Tongue (tissue), 2 donors: ENCODE results near the gene RASAL3. TPM values are rescaled to one million over a fixed set of nuclear protein-coding genes. Genes with fewer than 3 reads are reported as not detected.
A peak's percentile ranks its signal among the peaks of the same experiment; 100 is the strongest.
"Not testable (repeated sequence)": the region's sequence is repeated elsewhere in the genome, so short reads cannot be mapped to it uniquely, and the experiment has no call there.

ENCODE experiments used
- DNase-seq: peaks from one replicate; pipeline ENCODE4 v3.0.0-alpha.2; 2015
- total RNA-seq: library from RNA; depleted of rRNA; stranded (reverse); fragments of >200 nt; gene quantifications from one replicate; pipeline ENCODE4 v1.2.3, GENCODE V29; 2014

Gene RASAL3
- 0.51 TPM for total RNA-seq

DNA sequence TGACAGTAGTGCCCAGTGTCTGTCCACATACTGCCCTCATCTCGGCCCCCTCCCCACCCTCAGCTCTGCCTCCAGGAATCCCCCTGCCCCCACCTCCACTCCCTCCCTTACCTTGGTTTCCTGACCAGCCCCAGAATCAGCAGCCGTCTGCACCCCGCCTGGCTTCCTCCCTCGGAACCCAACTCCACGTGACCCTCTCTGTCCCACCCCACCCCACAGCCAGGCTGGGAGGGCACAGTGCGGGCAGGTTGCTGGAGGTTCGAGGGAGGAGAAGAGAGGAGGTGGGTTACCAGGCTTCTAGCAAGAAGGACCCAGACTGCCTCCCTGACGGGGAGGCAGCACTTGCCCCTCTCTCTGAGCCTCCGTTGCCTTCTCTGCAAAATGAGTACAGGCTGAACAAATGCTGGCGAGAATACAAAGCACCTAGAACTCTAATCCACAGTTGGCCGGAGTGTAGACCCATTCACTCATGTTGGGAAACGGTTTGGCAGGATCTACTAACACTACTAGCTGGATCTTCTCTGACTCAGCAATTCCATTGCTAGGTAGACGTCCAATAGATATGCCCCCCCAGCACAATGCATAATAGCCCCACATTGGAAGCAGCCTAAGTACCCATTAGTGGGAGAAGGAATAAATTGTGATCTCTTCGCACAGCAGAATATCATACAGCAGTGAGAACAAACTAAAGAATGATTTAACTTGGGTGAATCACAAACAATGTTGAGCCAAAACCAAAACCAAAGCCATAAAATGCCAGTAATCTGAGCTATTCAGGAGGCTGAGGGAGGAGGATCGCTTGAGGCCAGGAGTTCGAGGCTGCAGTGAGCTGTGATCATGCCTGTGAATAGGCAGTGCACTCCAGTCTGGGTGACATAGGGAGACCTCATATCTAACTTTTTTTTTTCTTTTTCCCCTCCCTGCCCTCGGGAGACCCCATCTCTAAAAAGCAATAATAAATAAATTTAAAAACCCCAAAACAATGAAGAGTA lies at the start of gene RASAL3:
Gene RASAL3 (minus strand): TSS at position 151 of the 992 bp plus-strand sequence. CDS start 186 bp downstream, outside the sequence.
- no peak for DNase-seq

- DNase-seq, result no peak
These were observed 47.5 kb upstream of the RASAL3 start for GRCh38 chr19:15511671-15512424.

DNA sequence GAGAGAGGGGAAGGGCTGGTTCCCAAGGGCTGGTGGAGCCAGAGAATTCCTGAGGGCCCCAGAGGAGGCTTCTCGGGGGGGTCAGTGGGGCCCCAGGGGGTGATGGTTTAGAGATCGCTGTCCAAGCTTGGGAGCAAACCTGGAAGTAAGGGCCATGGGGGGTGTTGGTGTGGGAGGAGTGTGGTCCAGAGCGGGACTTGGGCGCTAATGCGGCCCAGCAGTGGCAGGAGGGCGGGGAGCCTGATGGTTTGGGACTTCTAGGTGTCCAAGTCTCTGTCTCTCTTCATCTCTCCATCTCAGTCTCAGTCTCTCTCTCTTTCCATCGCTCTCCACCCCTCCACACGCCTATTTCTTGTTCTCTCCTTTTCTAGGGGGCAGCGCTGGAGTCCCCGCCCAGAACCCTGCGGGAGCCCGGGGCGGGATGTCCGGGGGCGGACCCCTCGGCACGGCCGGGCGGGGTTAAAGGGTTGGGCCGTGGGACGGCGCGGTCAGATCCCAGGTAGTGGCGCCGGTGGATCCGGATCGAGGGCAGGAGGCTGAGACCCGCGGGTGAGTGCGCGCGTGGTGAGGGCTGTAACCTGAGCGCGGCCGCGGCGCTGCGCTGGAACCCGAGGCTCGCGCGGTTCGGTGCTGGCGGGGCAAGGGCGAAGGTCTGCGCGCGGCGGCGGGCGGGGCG lies 43.8 kb upstream of the RASAL3 start, which contains the start of gene CYP4F22:
Gene CYP4F22 (plus strand): TSS at position 491 of the 676 bp plus-strand sequence. CDS start 16,812 bp downstream, outside the sequence.
- peak; percentile 2 for DNase-seq

DNA sequence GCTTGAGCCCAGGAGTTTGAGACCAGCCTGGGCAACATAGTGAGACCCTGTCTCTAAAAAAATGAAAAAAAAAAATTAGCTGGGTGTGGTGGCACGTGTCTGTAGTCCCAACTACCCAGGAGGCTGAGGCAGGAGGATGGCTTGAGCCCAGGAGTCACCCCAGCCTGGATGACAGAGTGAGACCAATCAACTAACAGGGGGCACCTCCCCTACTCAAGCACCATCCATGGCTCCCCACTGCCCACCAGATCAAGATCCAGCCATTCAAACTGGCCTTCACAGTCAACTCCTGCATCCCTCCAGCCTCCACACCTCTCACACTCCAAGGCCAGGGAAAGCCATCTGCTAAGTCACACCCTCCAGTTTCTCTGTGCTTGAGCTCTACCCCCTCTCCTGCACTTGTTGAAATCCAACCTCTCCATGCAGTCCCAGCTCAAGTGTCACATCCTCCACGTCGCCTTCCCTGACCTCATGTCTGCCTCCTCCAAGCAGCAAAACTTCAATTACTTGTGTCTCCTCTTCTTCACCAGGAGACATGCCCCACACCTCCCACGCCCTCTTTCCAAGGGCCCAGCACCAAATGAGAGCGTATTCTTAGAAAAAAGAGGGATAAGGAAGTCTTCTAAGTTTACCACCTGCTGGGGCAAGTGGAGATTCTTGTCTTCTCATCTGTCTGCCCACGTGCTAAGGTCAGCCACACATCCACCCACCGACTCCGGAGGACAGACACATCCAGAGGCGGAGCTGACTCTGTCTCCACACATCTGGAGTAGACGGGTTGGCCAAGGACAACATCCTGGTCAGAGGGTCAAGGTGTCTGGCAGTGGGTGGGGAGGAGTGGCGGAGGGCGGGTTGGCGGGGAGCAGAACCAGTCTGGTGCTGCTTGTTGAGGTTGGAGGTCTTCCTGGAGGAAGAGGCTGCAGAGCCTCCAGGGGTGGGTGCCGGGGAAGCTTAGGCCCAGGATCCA lies 43.0 kb upstream of the RASAL3 start:
- no peak for DNase-seq

DNA sequence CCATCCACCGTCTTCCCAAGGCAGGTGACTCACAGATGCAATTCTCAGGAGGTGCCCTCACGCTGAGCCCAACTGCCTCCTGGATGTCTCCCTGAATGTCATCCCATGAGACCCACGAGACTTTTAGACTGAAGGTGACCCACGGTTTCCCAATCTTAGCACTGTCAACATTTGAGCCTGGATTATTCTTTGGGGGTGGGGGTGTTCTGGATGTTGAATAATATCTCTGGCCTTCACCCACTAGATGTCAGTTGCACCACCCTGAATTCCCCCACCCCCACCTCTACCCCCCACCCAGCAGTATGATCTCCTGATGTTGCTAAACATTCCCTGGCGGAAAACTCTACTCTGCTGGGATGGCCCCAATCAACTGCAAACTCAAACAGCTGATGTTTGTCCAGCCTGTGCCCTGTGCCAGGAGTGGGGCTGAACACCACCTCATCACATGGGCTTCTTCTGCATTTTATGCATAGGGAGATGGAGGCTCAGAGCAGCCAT lies 41.8 kb upstream of the RASAL3 start:
- no peak for DNase-seq

DNA sequence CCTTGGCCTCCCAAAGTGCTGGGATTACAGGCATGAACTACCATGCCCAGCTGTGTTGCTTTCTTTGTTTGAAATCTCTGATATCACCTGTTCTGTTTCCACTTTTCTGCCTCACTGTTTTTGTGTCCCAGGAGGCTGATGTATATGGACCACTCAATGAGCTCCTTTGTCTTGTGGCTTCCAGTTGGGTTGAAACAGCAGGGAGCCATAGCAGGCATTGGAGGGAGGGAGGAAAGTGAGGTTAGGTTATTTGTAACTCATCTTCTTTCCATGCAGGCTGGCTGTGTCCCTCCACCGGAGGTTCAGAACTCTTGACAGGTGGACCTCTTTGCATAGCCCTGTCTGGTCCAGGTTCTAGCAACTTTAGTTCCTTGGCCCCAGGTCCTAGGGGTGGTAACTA lies 37.9 kb upstream of the RASAL3 start:
- DNase-seq, result no peak

GRCh38 chr19:15501596-15501995 lies 37.3 kb upstream of the RASAL3 start:
- no peak for DNase-seq

DNA sequence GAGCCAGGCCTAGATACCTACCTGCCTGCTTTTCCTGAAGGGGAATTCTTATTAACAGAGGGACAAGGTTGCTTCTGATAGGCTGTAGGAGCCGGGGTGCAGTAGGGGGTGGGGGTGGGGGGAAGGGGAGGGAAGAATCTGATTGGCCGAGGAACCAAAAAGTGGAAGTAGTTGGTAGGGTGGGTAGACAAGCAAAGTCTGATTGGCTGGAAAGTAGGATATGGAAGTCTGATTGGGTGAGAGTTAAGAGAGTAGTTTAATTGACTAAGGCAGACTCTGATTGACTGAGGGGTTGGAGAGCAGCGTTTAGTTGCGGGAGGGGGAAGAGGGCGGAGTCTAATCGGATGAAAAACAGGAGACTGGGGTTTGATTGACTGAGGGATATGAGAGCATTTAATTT lies 34.6 kb upstream of the RASAL3 start:
- DNase-seq, result no peak

GRCh38 chr19:15498156-15498858 lies 34.0 kb upstream of the RASAL3 start:
- DNase-seq, result no peak

DNA sequence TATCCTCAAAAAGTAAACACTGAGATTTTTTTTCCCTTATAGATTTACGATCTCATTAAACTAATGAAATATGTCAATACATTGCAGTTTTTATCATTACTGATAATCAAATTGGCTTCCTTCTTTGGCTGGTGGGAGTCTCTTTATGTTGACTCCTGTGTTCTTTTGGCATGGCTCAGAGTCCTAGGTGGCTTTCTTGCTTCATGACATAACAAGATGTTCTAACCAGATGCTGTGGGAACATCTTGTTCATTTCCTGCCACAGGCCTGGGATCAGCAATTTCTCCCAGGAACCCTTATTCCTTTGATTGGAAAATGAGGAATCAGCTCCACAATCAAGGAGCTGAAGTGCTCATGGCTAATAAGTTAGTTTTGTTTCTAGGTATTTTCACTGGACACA lies 30.8 kb upstream of the RASAL3 start:
- no peak for DNase-seq

- no peak for DNase-seq
These were observed 24.3 kb upstream of the RASAL3 start for GRCh38 chr19:15488489-15489226.

DNA sequence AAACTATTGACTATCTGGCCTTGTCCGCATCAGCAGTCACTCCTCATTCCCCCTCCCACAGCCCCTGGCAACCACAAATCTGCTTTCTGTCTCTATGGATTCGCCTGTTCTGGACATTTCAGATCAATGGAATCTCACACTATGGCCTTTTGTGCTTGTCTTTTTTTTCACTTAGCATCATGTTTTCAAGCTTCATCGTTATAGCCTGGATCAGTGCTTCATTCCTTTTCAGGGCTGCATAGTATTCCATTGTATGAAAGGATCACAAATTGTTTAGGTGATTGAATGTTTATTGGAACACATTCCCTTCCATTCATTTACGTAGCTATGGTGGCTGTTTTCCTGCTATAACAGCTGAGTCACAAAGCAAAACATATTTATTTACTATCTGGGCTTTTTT lies 22.7 kb upstream of the RASAL3 start:
- no peak for DNase-seq

GRCh38 chr19:15485768-15486167 lies 21.4 kb upstream of the RASAL3 start:
- DNase-seq, result not testable (repeated sequence)

DNA sequence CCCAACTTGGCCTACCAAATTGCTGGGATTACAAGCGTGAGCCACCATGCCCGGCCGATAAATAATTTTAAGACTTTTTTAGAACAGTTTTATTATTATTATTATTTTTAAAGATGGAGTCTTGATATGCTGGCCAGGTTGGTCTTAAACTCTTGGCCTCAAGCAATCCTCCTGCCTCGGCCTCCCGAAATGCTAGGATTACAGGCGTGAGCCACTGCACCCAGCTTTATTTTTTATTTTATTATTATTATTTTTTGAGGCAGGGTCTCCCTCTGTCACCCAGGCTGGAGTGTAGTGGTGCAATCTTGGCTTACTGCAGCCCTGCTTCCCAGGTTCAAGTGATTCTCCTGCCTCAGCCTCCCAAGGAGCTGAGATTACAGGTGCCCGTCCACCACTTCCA lies 16.7 kb upstream of the RASAL3 start:
- not testable (repeated sequence) for DNase-seq

DNA sequence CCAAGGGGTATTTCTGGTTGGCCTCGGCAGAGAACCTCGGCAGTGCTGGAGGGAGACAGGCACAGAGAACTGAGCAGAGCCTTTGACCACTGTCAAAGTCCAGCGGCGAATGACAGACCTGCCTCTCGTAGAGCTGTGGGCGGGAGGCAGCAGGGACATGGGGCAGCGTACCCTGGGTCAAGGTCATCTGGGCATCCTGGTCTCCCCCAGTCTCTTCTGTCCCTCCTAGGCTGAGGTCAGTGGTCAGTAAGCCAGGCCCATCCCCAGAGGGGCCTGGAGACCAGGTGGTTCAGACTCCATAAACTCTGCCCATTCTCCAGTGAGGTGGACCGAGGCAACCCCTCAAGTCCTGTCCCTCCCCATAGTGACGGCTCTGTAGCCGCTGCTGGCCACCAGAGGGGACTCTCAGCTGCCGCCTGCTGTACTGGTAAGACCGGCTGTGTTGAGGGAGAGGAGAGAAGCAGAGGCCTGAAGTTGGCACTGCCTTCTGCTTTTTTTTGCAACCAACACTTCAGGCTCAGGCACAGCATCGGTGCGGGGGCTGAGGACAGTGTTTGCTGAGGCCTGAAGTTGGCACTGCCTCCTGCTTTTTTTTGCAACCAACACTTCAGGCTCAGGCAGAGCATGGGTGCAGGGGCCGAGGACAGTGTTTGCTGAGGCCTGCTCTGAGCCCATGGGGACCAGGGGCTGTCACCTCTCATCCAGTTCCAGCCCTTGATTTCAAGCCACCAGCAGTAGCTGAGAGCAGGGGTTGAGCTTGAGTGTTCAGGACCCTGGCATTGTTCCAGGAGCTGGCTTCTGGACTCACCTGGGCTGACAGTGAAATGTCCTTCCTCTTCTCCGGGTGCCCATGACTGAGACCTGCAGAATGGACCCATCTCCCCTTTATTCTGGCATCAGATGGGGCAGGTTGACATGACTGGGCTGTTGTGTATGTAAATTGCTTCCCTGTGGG lies 15.3 kb upstream of the RASAL3 start, which contains the start of gene PGLYRP2:
Gene PGLYRP2 (minus strand): TSS at position 111 of the 955 bp plus-strand sequence. CDS start 130 bp downstream, outside the sequence.
- no peak for DNase-seq

- DNase-seq, result no peak
These were observed 12.0 kb upstream of the RASAL3 start for GRCh38 chr19:15476325-15476724.

GRCh38 chr19:15475611-15476010 lies 11.3 kb upstream of the RASAL3 start:
- no peak for DNase-seq

- DNase-seq, result no peak
These were observed 10.8 kb upstream of the RASAL3 start for GRCh38 chr19:15475169-15475568.
